ENCODE measurements around the gene DESI1.

DESI1 gene

DNA sequence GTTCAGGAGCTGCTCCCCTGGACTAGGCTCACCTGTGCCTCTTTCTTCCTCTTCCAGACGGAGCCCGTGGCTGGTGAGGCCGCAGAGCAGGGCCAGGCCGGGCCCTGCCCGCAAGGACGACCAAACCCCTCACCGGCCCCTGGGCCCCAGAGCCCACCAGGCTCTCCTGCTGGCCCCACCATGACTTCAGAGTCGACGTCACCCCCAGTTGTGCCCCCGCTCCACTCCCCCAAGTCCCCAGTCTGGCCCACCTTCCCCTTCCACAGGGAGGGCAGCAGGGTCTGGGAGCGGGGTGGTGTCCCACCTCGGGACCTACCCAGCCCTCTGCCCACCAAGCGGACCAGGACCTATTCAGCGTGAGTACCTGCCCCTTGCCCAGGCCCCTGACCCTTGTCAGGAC is 49.1 kb downstream of the DESI1 start (continued):
- TF ChIP-seq KLF10 (tag by site-specific recombination; IDR thresholded peaks at IDR 0.05) (no peak), ZNF555 (tag by site-specific recombination; conservative IDR thresholded peaks at IDR 0.05) (no peak), GFI1B (tag by site-specific recombination; IDR thresholded peaks at IDR 0.05) (no peak), ZNF155 (tag by site-specific recombination; IDR thresholded peaks at IDR 0.05) (no peak)

DNA sequence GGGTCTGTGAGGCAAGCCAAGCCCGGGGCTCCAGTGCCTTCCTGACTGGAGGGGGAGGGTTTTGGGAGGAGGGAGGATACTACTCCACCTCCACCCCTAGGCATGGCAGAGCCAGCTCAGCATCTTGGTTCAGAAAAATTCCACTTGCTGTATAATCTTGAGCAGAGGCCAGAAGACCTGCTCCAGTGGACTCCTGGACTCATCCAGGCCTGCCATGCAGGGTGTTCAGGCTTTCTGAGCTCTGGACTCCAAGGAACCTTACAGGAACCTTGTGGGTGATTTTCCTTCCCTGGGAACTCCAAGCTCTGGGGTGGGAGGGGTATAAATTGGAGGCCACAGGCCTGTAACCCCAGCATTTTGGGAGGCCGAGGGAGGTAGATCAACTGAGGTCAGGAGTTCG is 50.6 kb downstream of the DESI1 start:
- no peaks in the 10 kb centered on the region; the same call in 1 of the 2 replicates for H3K4me1 ChIP-seq (ENCODE audit: control insufficient read depth, insufficient read depth, low read length)
- no peak overlapping the region for H3K27ac ChIP-seq (ENCODE audit: extremely low read depth, low read depth, low read length)
- TF ChIP-seq GLIS1 (tag by site-specific recombination; IDR thresholded peaks at IDR 0.05) (no peak), MYNN (tag by site-specific recombination; IDR thresholded peaks at IDR 0.05; ENCODE audit: borderline replicate concordance) (no peak), ZFP3 (tag by site-specific recombination; IDR thresholded peaks at IDR 0.05; ENCODE audit: low read depth) (no peak), ZNF645 (tag by site-specific recombination; IDR thresholded peaks at IDR 0.05) (no peak), MZF1 (tag by site-specific recombination; IDR thresholded peaks at IDR 0.05; ENCODE audit: borderline replicate concordance) (no peak), ZNF121 (tag by site-specific recombination; IDR thresholded peaks at IDR 0.05) (no peak), ZNF146 (tag by site-specific recombination; IDR thresholded peaks at IDR 0.05) (no peak), ZNF341 (tag by site-specific recombination; IDR thresholded peaks at IDR 0.05; ENCODE audit: low read depth) (no peak), PRDM1 (tag by site-specific recombination; IDR thresholded peaks at IDR 0.05) (no peak), ZEB2 (tag by site-specific recombination; IDR thresholded peaks at IDR 0.05) (no peak), ZBTB17 (tag by site-specific recombination; IDR thresholded peaks at IDR 0.05) (no peak), ZNF404 (tag by site-specific recombination; IDR thresholded peaks at IDR 0.05) (no peak), ZNF354C (tag by site-specific recombination; IDR thresholded peaks at IDR 0.05; ENCODE audit: borderline replicate concordance, low read depth) (no peak), RBAK (tag by site-specific recombination; IDR thresholded peaks at IDR 0.05) (no peak), ZNF677 (tag by site-specific recombination; IDR thresholded peaks at IDR 0.05) (no peak), ZNF24 (tag by site-specific recombination; IDR thresholded peaks at IDR 0.05) (no peak), ZNF707 (tag by site-specific recombination; IDR thresholded peaks at IDR 0.05) (no peak), GFI1B (tag by site-specific recombination; IDR thresholded peaks at IDR 0.05) (no peak), ZNF654 (tag by site-specific recombination; IDR thresholded peaks at IDR 0.05; ENCODE audit: low read depth) (no peak), ZNF133 (tag by site-specific recombination; IDR thresholded peaks at IDR 0.05) (no peak)
- H3K4me3 ChIP-seq (ENCODE audit: low read depth, low read length), result no peak overlapping the region
- H3K9me3 ChIP-seq (ENCODE audit: control insufficient read depth, insufficient read depth, low read depth, low read length), result no peaks in the 10 kb centered on the region
- ChIA-PET CTCF (interaction anchor here (1.0 kb wide), 1 partner anchor 37 kb away, joined by 3 read pairs; no protein-coding TSS in a partner anchor), POLR2A (interaction anchor here (0.5 to 1.5 kb wide), 6 partner anchors 9 to 303 kb away, joined by 3 to 9 read pairs (median 4); partner anchors contain the start of genes CSDC2 and PMM1)
- H3K36me3 ChIP-seq (ENCODE audit: control insufficient read depth in 2 of 2, insufficient read depth in 1 of 2, low read length in 2 of 2), result peaks cover 0 to 7% of the 10 kb centered on the region in 2 experiments; a peak in 1 of 3 replicates

DNA sequence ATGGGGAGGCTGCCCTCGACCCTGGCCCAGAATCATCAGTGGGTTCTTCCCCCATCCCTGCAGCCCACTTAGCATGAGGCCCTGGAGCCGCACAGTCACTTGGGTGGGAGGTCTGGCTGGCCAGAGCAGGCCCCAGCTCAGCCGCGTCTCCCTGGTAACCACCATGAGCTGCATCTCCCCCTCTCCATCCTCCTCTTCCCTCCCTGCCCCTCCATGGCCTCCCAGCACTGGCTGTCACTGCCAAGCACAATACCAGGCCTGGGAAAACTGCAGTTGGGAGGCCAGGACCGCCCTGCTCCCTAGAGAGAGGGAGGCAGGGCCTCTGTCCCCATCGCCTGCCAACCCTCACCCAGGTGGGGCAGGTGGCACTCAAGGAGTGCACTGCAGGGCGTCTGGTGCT is 52.0 kb downstream of the DESI1 start:
- POLR2A ChIA-PET, result interaction anchor here (0.8 to 2.9 kb wide), 2 partner anchors 21 to 122 kb away, joined by 5 to 16 read pairs; partner anchors contain the start of genes PMM1 and TOB2
- TF ChIP-seq, protein P1, sequence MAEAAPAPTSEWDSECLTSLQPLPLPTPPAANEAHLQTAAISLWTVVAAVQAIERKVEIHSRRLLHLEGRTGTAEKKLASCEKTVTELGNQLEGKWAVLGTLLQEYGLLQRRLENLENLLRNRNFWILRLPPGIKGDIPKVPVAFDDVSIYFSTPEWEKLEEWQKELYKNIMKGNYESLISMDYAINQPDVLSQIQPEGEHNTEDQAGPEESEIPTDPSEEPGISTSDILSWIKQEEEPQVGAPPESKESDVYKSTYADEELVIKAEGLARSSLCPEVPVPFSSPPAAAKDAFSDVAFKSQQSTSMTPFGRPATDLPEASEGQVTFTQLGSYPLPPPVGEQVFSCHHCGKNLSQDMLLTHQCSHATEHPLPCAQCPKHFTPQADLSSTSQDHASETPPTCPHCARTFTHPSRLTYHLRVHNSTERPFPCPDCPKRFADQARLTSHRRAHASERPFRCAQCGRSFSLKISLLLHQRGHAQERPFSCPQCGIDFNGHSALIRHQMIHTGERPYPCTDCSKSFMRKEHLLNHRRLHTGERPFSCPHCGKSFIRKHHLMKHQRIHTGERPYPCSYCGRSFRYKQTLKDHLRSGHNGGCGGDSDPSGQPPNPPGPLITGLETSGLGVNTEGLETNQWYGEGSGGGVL (tag by site-specific recombination; IDR thresholded peaks at IDR 0.05), result peak; percentile 83
- TF ChIP-seq GLI4 (tag by site-specific recombination; IDR thresholded peaks at IDR 0.05), result no peak
- H3K4me1 ChIP-seq (ENCODE audit: control insufficient read depth, insufficient read depth, low read length), result no peaks in the 10 kb centered on the region; the same call in 1 of the 2 replicates
- CTCF ChIA-PET, result interaction anchor here (0.8 to 1.9 kb wide), 2 partner anchors 16 to 26 kb away, joined by 5 read pairs; partner anchors contain the start of gene POLR3H
- no peak overlapping the region for H3K27ac ChIP-seq (ENCODE audit: extremely low read depth, low read depth, low read length)
- H3K4me3 ChIP-seq (ENCODE audit: low read depth, low read length), result no peak overlapping the region
- no peaks in the 10 kb centered on the region for H3K9me3 ChIP-seq (ENCODE audit: control insufficient read depth, insufficient read depth, low read depth, low read length)
- H3K36me3 ChIP-seq (ENCODE audit: control insufficient read depth in 2 of 2, insufficient read depth in 1 of 2, low read length in 2 of 2), result no peaks in the 10 kb centered on the region
